Progenitor cell of endocrine pancreas (in vitro differentiated cells): ENCODE data around the gene STK39. TPM values are rescaled to one million over a fixed set of nuclear protein-coding genes. Genes with fewer than 3 reads are reported as not detected.
"Not testable (repeated sequence)": the region's sequence is repeated elsewhere in the genome, so short reads cannot be mapped to it uniquely, and the experiment has no call there.

ENCODE experiments used
- DNase-seq: peaks from one replicate; pipeline ENCODE4 v3.0.0; 2021; ENCODE audit warnings: low spot score; ENCODE audit not compliant: unreplicated experiment
- H3K27ac Mint-ChIP-seq: 2 replicates; pipeline ENCODE4 v1.8.0; 2021; ENCODE audit warnings: mild to moderate bottlenecking, moderate library complexity, mixed read lengths
- H3K27me3 Mint-ChIP-seq: 2 replicates; pipeline ENCODE4 v1.8.0; 2021; ENCODE audit warnings: mixed read lengths
- H3K36me3 Mint-ChIP-seq: 2 replicates; pipeline ENCODE4 v1.8.0; 2022; ENCODE audit warnings: mixed read lengths; ENCODE audit not compliant: insufficient read depth
- H3K4me1 Mint-ChIP-seq: 2 replicates; pipeline ENCODE4 v1.8.0; 2021; ENCODE audit warnings: low read depth, mixed read lengths
- H3K4me3 Mint-ChIP-seq: 2 replicates; pipeline ENCODE4 v1.8.0; 2021; ENCODE audit warnings: low read depth, mild to moderate bottlenecking, moderate library complexity, mixed read lengths
- H3K9me3 Mint-ChIP-seq: 2 replicates; pipeline ENCODE4 v1.8.0; 2021; ENCODE audit warnings: low read depth, mixed read lengths
- CTCF ChIP-seq: fragments of 200-600 bp; sonication (generic); IDR thresholded peaks from one replicate; pipeline ENCODE4 v1.5.0; 2021; ENCODE audit warnings: antibody characterized with exemption, mild to moderate bottlenecking; ENCODE audit not compliant: unreplicated experiment
- total RNA-seq: library from RNA; stranded (reverse); gene quantifications from 2 replicates; pipeline ENCODE4 v1.2.1, GENCODE V29; 2021

The STK39 gene
- total RNA-seq, 1 donor from 2014 or later = 22.9 TPM

- H3K36me3 Mint-ChIP-seq = peaks cover 9% of the 10 kb centered on the region
- H3K4me1 Mint-ChIP-seq = peaks cover 30% of the 10 kb centered on the region
- TF ChIP-seq CTCF = no peak
- H3K27me3 Mint-ChIP-seq = no peaks in the 10 kb centered on the region
- no peak overlapping the region for H3K4me3 Mint-ChIP-seq
- DNase-seq = no peak
- no peaks in the 10 kb centered on the region for H3K9me3 Mint-ChIP-seq
- no peak overlapping the region for H3K27ac Mint-ChIP-seq
These were observed 111.8 kb downstream of the STK39 start for GRCh38 chr2:168135630-168136029.

- no peak for DNase-seq
- H3K27me3 Mint-ChIP-seq = no peaks in the 10 kb centered on the region
- no peaks in the 10 kb centered on the region for H3K9me3 Mint-ChIP-seq
- H3K27ac Mint-ChIP-seq = no peak overlapping the region
- no peak for TF ChIP-seq CTCF
- H3K36me3 Mint-ChIP-seq = peaks cover 9% of the 10 kb centered on the region
- H3K4me1 Mint-ChIP-seq = peaks cover 33% of the 10 kb centered on the region
- H3K4me3 Mint-ChIP-seq = no peak overlapping the region
These were observed 112.3 kb downstream of the STK39 start for GRCh38 chr2:168135121-168135520.

GRCh38 chr2:168134485-168134884 is 112.9 kb downstream of the STK39 start:
- no peak for DNase-seq
- H3K36me3 Mint-ChIP-seq = peaks cover 9% of the 10 kb centered on the region
- peaks cover 30% of the 10 kb centered on the region for H3K4me1 Mint-ChIP-seq
- TF ChIP-seq CTCF = no peak
- no peak overlapping the region for H3K27ac Mint-ChIP-seq
- no peaks in the 10 kb centered on the region for H3K27me3 Mint-ChIP-seq
- H3K4me3 Mint-ChIP-seq = no peak overlapping the region
- no peaks in the 10 kb centered on the region for H3K9me3 Mint-ChIP-seq

- H3K27ac Mint-ChIP-seq = no peak overlapping the region
- no peak for TF ChIP-seq CTCF
- H3K4me3 Mint-ChIP-seq = no peak overlapping the region
- no peaks in the 10 kb centered on the region for H3K27me3 Mint-ChIP-seq
- no peaks in the 10 kb centered on the region for H3K9me3 Mint-ChIP-seq
- peaks cover 9% of the 10 kb centered on the region for H3K36me3 Mint-ChIP-seq
- DNase-seq = no peak
- H3K4me1 Mint-ChIP-seq = peaks cover 27% of the 10 kb centered on the region
These were observed 115.0 kb downstream of the STK39 start for GRCh38 chr2:168132389-168132788.

GRCh38 chr2:168130346-168130745 is 117.0 kb downstream of the STK39 start:
- no peak for DNase-seq
- Mint-ChIP-seq H3K27me3 (no peaks in the 10 kb centered on the region), H3K36me3 (peaks cover 14% of the 10 kb centered on the region), H3K27ac (no peak overlapping the region), H3K4me3 (no peak overlapping the region), H3K9me3 (no peaks in the 10 kb centered on the region), H3K4me1 (peaks cover 33% of the 10 kb centered on the region)
- no peak for TF ChIP-seq CTCF

GRCh38 chr2:168127371-168127770 is 120.0 kb downstream of the STK39 start:
- DNase-seq = no peak
- Mint-ChIP-seq H3K27me3 (no peaks in the 10 kb centered on the region), H3K4me1 (peaks cover 33% of the 10 kb centered on the region), H3K27ac (peak overlapping the region; percentile 4), H3K36me3 (peaks cover 20% of the 10 kb centered on the region), H3K9me3 (no peaks in the 10 kb centered on the region), H3K4me3 (no peak overlapping the region)
- TF ChIP-seq CTCF = no peak

- not testable (repeated sequence) for H3K4me1 Mint-ChIP-seq, H3K27me3 Mint-ChIP-seq, H3K4me3 Mint-ChIP-seq, DNase-seq, H3K9me3 Mint-ChIP-seq, H3K27ac Mint-ChIP-seq
- peaks cover 22% of the 10 kb centered on the region for H3K36me3 Mint-ChIP-seq
These were observed 125.2 kb downstream of the STK39 start for GRCh38 chr2:168122210-168122609.
